ENCODE results near the gene NRARP.

DNA sequence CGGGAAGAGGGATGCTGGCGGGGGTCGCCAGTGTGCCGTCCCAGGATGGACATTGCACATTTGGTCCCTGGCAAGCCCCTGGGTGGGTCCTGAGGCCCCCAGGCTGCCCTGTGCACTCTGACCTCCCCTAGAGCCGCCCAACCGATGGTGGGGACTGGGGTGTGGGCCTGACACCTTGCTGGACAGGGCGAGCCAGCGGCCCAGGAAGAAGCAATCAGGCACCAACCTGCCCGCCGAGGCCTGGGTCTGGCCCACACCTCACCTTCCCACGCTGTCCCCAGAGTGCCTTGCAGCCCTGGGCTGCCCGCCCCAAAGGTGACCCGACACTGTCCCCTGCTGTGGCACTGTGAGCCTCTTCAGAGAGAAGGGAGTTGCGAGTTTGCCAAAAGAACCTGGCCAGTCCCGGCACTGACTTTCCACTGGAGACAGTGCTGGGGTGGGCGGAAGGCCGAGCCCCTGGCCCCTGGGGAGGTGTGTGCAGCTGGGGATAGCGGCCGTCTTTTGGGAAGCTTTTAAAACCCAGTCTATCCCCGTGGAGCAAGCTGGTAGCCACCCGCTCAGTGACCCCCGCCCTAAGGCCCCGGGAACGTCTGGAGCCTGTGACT is 12.0 kb upstream of the NRARP start:
- TF ChIP-seq, protein P1, sequence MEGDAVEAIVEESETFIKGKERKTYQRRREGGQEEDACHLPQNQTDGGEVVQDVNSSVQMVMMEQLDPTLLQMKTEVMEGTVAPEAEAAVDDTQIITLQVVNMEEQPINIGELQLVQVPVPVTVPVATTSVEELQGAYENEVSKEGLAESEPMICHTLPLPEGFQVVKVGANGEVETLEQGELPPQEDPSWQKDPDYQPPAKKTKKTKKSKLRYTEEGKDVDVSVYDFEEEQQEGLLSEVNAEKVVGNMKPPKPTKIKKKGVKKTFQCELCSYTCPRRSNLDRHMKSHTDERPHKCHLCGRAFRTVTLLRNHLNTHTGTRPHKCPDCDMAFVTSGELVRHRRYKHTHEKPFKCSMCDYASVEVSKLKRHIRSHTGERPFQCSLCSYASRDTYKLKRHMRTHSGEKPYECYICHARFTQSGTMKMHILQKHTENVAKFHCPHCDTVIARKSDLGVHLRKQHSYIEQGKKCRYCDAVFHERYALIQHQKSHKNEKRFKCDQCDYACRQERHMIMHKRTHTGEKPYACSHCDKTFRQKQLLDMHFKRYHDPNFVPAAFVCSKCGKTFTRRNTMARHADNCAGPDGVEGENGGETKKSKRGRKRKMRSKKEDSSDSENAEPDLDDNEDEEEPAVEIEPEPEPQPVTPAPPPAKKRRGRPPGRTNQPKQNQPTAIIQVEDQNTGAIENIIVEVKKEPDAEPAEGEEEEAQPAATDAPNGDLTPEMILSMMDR (IDR thresholded peaks at IDR 0.05 in 2 of 3, conservative IDR thresholded peaks at IDR 0.05 in 1 of 3; ENCODE audit: borderline replicate concordance in 1 of 3, insufficient read depth in 1 of 3, low read depth in 2 of 3, low read length in 2 of 3) = no peak
- TF ChIP-seq EZH2 (IDR thresholded peaks at IDR 0.05) (no peak), EZH2phosphoT487 (IDR thresholded peaks at IDR 0.05; ENCODE audit: borderline replicate concordance) (no peak), RAD21 (IDR thresholded peaks at IDR 0.05; ENCODE audit: low read depth) (no peak), POLR2A (IDR thresholded peaks at IDR 0.05; ENCODE audit: borderline replicate concordance, extremely low read depth, insufficient read depth, insufficient read length) (no peak), POLR2AphosphoS5 (IDR thresholded peaks at IDR 0.05; ENCODE audit: low read depth, low read length) (no peak), ZNF274 (IDR thresholded peaks at IDR 0.05; ENCODE audit: low read depth, low read length) (no peak), TCF7L2 (IDR thresholded peaks at IDR 0.05; ENCODE audit: borderline replicate concordance, extremely low read depth, insufficient read depth, insufficient read length) (no peak), JUND (IDR thresholded peaks at IDR 0.05) (no peak), YY1 (IDR thresholded peaks at IDR 0.05; ENCODE audit: extremely low read depth, insufficient replicate concordance, low read depth, low read length) (no peak)
- TF ChIP-seq, protein P2, sequence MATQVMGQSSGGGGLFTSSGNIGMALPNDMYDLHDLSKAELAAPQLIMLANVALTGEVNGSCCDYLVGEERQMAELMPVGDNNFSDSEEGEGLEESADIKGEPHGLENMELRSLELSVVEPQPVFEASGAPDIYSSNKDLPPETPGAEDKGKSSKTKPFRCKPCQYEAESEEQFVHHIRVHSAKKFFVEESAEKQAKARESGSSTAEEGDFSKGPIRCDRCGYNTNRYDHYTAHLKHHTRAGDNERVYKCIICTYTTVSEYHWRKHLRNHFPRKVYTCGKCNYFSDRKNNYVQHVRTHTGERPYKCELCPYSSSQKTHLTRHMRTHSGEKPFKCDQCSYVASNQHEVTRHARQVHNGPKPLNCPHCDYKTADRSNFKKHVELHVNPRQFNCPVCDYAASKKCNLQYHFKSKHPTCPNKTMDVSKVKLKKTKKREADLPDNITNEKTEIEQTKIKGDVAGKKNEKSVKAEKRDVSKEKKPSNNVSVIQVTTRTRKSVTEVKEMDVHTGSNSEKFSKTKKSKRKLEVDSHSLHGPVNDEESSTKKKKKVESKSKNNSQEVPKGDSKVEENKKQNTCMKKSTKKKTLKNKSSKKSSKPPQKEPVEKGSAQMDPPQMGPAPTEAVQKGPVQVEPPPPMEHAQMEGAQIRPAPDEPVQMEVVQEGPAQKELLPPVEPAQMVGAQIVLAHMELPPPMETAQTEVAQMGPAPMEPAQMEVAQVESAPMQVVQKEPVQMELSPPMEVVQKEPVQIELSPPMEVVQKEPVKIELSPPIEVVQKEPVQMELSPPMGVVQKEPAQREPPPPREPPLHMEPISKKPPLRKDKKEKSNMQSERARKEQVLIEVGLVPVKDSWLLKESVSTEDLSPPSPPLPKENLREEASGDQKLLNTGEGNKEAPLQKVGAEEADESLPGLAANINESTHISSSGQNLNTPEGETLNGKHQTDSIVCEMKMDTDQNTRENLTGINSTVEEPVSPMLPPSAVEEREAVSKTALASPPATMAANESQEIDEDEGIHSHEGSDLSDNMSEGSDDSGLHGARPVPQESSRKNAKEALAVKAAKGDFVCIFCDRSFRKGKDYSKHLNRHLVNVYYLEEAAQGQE (IDR thresholded peaks at IDR 0.05; ENCODE audit: low read depth) = no peak
- TF ChIP-seq, protein P3, sequence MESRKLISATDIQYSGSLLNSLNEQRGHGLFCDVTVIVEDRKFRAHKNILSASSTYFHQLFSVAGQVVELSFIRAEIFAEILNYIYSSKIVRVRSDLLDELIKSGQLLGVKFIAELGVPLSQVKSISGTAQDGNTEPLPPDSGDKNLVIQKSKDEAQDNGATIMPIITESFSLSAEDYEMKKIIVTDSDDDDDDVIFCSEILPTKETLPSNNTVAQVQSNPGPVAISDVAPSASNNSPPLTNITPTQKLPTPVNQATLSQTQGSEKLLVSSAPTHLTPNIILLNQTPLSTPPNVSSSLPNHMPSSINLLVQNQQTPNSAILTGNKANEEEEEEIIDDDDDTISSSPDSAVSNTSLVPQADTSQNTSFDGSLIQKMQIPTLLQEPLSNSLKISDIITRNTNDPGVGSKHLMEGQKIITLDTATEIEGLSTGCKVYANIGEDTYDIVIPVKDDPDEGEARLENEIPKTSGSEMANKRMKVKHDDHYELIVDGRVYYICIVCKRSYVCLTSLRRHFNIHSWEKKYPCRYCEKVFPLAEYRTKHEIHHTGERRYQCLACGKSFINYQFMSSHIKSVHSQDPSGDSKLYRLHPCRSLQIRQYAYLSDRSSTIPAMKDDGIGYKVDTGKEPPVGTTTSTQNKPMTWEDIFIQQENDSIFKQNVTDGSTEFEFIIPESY (IDR thresholded peaks at IDR 0.05; ENCODE audit: extremely low read depth, insufficient replicate concordance, low read length) = no peak
- TF ChIP-seq, protein P4, sequence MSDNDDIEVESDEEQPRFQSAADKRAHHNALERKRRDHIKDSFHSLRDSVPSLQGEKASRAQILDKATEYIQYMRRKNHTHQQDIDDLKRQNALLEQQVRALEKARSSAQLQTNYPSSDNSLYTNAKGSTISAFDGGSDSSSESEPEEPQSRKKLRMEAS (IDR thresholded peaks at IDR 0.05) = no peak
